ENCODE data around the gene HOXD3. TPM values are rescaled to one million over a fixed set of nuclear protein-coding genes. Genes with fewer than 3 reads are reported as not detected.

The HOXD3 gene
- total RNA-seq, 1 experiment from 2014 or later, result not detected

GRCh38 chr2:176128982-176129796 is 27.9 kb upstream of the HOXD3 start, which contains the start of gene HOXD8:
HOXD8 (plus strand) TSS chr2:176129705; CDS start chr2:176130367, 662 bp downstream.
- no peak within 1 kb of the TSS for H3K27ac Mint-ChIP-seq (ENCODE audit: low read depth, unreplicated experiment)
- no peaks in the 10 kb centered on the region for H3K36me3 Mint-ChIP-seq (ENCODE audit: insufficient read depth, unreplicated experiment)
- H3K4me3 Mint-ChIP-seq (ENCODE audit: unreplicated experiment), result no peak within 1 kb of the TSS
- H3K27me3 Mint-ChIP-seq (ENCODE audit: insufficient read depth, unreplicated experiment), result peaks cover 3% of the 10 kb centered on the region
- no peak for DNase-seq (ENCODE audit: unreplicated experiment)
- CTCF ChIA-PET, result interaction anchor here (3.1 to 4.4 kb wide), 4 partner anchors 11 to 1019 kb away, joined by 25 to 100 read pairs (median 50); no protein-coding TSS in a partner anchor
- H3K4me1 Mint-ChIP-seq (ENCODE audit: insufficient read depth, unreplicated experiment), result no peaks in the 10 kb centered on the region
- no peak for TF ChIP-seq CTCF (IDR thresholded peaks at IDR 0.05; ENCODE audit: unreplicated experiment)
- POLR2A ChIA-PET, result no interaction called here
- no peaks in the 10 kb centered on the region for H3K9me3 Mint-ChIP-seq (ENCODE audit: unreplicated experiment)
- intact Hi-C loops (cut with micrococcal nuclease), result loop anchor here (5.0 kb wide), 1 partner anchor 1033 kb away; no protein-coding TSS in a partner anchor
- no TSS peak for BruUV-seq (replicated peaks)

- Mint-ChIP-seq H3K4me1 (ENCODE audit: insufficient read depth, unreplicated experiment) (no peaks in the 10 kb centered on the region), H3K27ac (ENCODE audit: low read depth, unreplicated experiment) (no peak overlapping the region), H3K27me3 (ENCODE audit: insufficient read depth, unreplicated experiment) (no peaks in the 10 kb centered on the region), H3K36me3 (ENCODE audit: insufficient read depth, unreplicated experiment) (no peaks in the 10 kb centered on the region), H3K9me3 (ENCODE audit: unreplicated experiment) (no peaks in the 10 kb centered on the region), H3K4me3 (ENCODE audit: unreplicated experiment) (no peak overlapping the region)
- ChIA-PET POLR2A (no interaction called here), CTCF (interaction anchor here (4.3 kb wide), 1 partner anchor 1019 kb away, joined by 27 read pairs; no protein-coding TSS in a partner anchor)
- DNase-seq (ENCODE audit: unreplicated experiment), result no peak
- TF ChIP-seq CTCF (IDR thresholded peaks at IDR 0.05; ENCODE audit: unreplicated experiment), result no peak
- intact Hi-C loops (cut with micrococcal nuclease), result loop anchor here (5.0 kb wide), 1 partner anchor 1033 kb away; no protein-coding TSS in a partner anchor
- no TSS peak for BruUV-seq (replicated peaks)
These were observed 27.3 kb upstream of the HOXD3 start for GRCh38 chr2:176129813-176130146.

- Mint-ChIP-seq H3K9me3 (ENCODE audit: unreplicated experiment) (no peaks in the 10 kb centered on the region), H3K4me1 (ENCODE audit: insufficient read depth, unreplicated experiment) (no peaks in the 10 kb centered on the region), H3K27me3 (ENCODE audit: insufficient read depth, unreplicated experiment) (no peaks in the 10 kb centered on the region), H3K4me3 (ENCODE audit: unreplicated experiment) (no peak overlapping the region), H3K27ac (ENCODE audit: low read depth, unreplicated experiment) (no peak overlapping the region), H3K36me3 (ENCODE audit: insufficient read depth, unreplicated experiment) (no peaks in the 10 kb centered on the region)
- BruUV-seq (replicated peaks), result no TSS peak
- CTCF ChIA-PET, result interaction anchor here (0.6 to 4.7 kb wide), 8 partner anchors 10 to 1018 kb away, joined by 3 to 50 read pairs (median 6); no protein-coding TSS in a partner anchor
- POLR2A ChIA-PET, result interaction anchor here (0.5 kb wide), 1 partner anchor 16 kb away, joined by 3 read pairs; no protein-coding TSS in a partner anchor
- no peak for TF ChIP-seq CTCF (IDR thresholded peaks at IDR 0.05; ENCODE audit: unreplicated experiment)
- intact Hi-C loops (cut with micrococcal nuclease), result no loop called here
- DNase-seq (ENCODE audit: unreplicated experiment), result no peak
These were observed 26.8 kb upstream of the HOXD3 start for GRCh38 chr2:176130147-176130956.

All from MCF 10A (cell line).